GM12874 (cell line): ENCODE results near the gene TMEM121.
A peak's percentile ranks its signal among the peaks of the same experiment; 100 is the strongest.

Experiments used
- TF ChIP-seq, protein P1 (sequence below): IDR thresholded peaks from 2 replicates; pipeline ENCODE4 v1.5.1; 2011; ENCODE audit warnings: low read depth, mild to moderate bottlenecking, control low read depth, low read length, moderate library complexity; ENCODE audit not compliant: insufficient read depth

TMEM121 gene

DNA sequence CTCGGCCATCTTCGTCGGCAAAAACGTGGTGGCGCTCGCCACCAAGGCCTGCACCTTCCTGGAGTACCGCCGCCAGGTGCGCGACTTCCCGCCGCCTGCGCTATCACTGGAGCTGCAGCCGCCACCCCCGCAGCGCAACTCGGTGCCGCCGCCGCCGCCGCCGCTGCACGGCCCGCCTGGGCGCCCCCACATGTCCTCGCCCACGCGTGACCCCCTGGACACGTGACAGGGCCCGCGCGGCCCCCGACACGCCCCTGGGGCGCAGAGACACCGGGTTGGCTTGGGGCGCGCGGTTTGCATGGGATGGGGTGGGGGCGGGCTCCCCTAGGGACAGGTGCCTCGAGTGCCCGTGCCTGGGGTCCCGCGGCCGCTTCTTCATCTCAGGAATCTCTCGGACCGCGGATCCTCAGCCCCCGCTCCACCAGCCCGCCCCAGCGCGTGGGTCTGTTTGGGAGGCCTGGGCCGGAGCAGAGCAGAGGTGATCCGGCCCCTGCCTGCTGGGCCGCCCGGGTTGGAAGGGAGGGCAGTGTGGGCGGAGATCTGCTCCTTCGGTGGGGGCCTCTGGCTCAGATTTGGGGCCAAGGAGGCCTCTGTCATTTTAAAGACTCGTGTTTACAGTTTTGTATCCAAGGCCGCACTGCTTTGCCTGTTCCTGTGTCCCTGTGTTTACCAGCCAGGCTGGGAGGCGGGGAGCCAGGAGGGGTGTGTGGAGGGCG is 3.3 kb downstream of the TMEM121 start:
- TF ChIP-seq, protein P1, sequence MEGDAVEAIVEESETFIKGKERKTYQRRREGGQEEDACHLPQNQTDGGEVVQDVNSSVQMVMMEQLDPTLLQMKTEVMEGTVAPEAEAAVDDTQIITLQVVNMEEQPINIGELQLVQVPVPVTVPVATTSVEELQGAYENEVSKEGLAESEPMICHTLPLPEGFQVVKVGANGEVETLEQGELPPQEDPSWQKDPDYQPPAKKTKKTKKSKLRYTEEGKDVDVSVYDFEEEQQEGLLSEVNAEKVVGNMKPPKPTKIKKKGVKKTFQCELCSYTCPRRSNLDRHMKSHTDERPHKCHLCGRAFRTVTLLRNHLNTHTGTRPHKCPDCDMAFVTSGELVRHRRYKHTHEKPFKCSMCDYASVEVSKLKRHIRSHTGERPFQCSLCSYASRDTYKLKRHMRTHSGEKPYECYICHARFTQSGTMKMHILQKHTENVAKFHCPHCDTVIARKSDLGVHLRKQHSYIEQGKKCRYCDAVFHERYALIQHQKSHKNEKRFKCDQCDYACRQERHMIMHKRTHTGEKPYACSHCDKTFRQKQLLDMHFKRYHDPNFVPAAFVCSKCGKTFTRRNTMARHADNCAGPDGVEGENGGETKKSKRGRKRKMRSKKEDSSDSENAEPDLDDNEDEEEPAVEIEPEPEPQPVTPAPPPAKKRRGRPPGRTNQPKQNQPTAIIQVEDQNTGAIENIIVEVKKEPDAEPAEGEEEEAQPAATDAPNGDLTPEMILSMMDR = no peak

DNA sequence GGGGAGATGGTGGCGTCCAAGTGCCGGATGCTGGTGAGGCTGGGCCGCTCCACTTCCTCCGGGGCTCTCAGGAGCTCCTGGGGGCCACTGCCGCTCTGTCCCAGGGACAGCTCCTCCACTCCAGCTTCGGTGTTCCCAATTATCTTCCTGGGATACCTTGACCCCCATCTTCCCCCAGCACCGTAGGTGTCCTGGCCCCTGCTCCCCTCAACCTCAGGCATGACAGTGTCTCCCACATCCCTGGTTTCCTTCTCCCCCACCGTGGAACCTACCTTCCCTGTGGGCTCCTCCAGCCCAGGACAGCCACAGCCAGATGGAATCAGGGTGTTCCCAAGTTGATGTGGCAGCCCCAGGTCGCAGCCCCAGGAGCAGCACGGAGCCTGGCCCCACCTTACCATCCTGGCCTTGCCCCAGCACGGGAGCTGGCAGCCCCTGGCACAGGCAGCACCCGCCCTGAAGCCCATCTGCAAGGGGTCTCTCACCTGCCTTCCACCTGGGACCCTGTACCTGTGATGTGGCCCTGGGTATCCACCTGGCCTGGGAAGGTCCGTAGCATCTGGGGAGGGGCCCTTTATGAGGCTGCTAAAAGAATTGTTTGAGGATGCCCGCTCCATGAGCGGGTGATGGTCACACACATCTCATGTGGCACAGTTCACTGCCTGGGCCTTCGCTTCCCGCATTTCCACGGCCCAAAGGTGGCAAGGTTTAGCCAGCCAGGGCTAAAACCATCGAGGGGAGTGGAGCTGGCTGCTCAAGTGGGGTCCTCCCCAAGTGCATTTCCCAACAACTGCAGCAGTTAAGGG is 4.1 kb downstream of the TMEM121 start:
- TF ChIP-seq, protein P1 = no peak

DNA sequence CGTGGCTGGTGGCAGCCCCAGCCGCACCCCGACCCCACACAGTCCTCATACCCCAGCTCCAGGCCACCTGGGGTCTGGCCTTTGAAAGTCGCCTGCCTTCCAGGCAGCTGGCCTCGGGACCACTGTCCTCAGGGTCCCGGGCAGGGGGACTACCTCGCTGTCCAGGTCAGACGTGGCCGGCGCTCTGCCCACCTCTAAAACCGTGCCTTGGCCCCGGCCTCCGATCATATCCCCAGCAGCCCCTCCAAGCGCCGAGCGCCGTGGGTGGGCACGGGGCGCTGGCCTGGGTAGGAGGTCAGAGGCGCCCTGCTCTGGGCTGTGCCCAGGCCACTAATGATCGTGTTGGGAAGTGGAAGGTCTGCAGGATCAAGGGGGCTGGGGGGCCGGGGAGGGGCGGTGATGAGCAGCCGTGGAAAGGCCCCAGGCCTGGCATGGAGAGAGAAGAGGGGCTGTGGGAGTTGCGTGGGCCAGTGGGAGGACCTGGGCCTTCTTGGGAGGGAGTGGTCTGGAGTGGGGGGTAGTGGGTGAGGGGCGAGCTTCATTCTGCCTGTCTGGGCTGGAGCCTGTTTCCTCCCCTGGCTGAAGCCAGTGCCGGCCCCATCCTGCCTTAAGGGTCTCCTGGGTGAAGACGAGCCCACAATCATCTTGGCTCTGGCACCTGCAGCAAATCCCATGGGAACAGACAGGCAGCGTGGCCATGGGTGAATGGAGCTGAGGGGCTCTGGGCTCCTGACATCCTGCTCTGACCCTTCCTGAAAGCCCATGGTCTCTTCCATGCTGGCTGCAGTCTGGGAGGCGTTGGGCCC is 4.9 kb downstream of the TMEM121 start:
- TF ChIP-seq, protein P1 = no peak

DNA sequence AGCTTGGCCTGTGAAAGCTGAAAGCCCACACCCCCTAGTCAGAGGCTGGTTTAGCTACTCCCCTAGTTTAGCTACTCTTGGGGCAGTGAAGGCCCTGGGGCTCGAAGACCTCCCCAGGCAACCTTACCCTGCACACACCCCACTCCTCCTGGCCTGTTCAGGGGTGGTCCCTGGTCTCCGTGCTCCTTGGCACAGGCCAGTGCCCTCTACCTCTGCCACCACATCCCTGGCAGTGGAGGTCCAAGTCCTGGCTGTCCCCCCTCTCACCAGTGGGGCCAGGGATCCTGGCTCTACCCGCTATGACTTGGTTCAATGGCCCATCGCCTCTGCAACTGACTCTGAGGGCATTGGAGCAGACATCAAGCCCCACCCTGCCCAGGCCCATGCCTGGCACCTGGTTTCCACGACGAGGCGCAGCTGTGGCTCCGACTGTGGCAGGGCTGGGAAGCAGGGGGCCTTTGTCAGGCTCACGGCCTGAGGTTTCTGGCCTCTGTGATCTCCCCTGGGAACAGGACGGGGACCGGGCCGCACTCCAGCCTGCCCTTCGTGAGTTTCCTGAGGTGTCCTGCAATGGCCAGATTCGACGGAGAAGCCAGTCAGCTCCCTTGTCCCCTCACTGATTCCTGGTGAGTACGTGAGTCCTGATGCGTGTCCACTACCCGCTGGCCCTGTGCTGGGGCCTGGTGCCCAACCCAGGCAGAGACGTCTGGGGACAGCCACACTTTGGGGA is 5.7 kb downstream of the TMEM121 start:
- TF ChIP-seq, protein P1 = no peak

DNA sequence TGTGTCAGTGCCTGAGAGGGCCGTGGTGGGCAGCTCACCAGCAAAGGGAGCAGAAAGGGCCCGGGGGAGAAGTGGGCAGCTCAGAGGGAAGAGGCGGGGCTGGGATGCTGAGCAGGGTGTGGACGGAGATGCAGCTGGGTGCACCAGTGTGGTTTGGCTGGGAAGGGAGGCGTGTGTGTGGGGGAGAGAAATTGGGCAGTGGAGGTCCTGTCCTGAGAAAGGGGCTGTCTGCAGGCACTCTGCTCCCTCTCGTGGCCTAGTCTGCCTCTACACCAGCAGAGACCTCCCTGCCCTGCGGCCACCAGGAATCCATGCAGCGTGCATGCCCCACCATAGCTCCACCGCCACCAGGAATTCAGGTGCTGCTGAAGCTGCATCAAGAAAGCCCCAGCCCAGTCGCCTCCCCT is 6.4 kb downstream of the TMEM121 start:
- TF ChIP-seq, protein P1 = peak; percentile 73

DNA sequence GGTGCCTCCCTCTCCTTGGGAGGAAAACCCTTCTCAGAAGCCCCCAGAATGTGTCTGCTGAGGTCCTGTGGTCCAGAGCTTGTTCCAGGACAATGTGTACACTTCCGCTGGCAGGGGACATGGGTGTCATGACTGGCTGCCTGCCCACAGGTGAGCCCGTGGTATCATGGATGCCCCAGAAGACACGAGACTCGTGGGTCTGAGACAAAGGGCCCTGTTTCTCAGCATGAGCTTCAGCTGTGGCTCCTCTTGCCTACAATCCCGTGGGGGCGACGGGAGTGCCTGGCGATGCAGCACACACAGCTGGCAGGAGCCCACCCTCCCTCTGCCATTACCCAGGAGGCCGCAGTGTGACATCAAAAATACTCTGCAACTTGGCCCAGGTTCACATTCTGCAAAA is 7.0 kb downstream of the TMEM121 start:
- TF ChIP-seq, protein P1 = no peak
